GM12875 (cell line): ENCODE data around the gene EP400.
A peak's percentile ranks its signal among the peaks of the same experiment; 100 is the strongest.

Source experiments
- H3K4me3 ChIP-seq: one replicate; pipeline ENCODE4 v1.5.1; 2011; ENCODE audit warnings: low read depth, low read length, control low read depth
- CTCF ChIP-seq: IDR thresholded peaks from 2 replicates; pipeline ENCODE4 v1.5.1; 2011; ENCODE audit warnings: low read depth, mild to moderate bottlenecking, control low read depth, inconsistent platforms, low read length, moderate library complexity, borderline replicate concordance; ENCODE audit not compliant: insufficient read depth

Gene EP400

GRCh38 chr12:131930510-131930909 is 19.2 kb upstream of the EP400 start:
- H3K4me3 ChIP-seq = peak overlapping the region; percentile 91
- TF ChIP-seq CTCF = no peak

DNA sequence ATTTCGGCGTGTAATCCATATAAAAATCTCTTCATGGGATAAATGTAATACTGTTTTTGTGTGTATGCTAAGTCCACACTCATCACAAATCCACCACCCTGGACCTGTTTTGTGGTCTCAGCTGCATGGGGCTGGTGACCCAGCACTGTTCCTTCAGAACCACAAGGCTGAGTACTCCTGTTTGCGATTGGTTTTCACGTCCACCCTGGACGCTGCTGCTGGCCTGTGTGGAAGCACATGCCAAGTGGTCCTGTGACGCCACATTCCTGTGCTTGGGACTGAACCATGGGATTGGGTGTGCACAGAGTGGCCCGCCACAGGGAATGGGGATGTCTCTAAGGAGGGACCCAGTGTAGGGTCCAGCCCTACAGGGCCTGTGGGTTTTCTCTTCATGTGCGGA is 16.4 kb upstream of the EP400 start:
- no peak for TF ChIP-seq CTCF
- H3K4me3 ChIP-seq = no peak overlapping the region

- no peak for TF ChIP-seq CTCF
Observed at GRCh38 chr12:131934535-131934934, 15.2 kb upstream of the EP400 start.

DNA sequence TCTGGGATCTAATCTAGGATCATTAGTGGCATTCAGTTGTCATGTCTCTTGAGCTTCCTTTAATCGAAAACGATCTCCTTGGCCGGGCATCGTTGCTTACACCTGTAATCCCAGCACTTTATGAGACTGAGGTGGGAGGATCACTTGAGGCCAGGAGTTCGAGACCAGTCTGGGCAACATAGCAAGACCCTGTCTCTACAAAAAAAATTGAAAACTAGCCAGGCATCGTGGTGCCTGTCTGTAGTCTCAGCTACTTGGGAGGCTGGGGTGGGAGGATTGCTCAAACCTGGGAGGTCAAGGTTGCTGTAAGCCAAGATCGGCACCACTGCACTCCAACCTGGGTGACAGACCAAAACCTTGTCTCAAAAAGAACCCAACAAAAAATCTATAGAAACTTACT is 11.7 kb upstream of the EP400 start:
- H3K4me3 ChIP-seq = no peak overlapping the region
- TF ChIP-seq CTCF = no peak

More at GRCh38 chr12:131934535-131934934, 15.2 kb upstream of the EP400 start:
- no peak overlapping the region for H3K4me3 ChIP-seq

DNA sequence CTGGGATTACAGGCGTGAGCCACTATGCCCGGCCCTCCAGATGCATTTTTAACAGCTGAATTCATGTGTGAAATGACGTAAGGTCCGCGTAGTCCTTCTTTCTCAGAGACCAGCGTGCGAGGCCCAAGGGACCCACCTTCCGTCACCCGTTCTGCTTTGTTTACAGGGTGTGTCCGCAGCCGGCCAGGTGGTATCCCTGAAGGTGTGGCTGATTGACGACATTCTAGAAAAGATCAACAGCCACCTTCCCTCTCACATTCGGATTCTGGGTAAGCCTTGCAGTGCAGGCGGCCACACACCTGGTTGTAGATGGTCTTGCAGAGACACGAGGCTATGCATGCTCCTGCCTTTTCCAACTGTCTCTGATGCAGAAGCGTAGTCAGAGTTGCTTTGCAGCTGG is 10.7 kb upstream of the EP400 start:
- no peak overlapping the region for H3K4me3 ChIP-seq
- no peak for TF ChIP-seq CTCF

DNA sequence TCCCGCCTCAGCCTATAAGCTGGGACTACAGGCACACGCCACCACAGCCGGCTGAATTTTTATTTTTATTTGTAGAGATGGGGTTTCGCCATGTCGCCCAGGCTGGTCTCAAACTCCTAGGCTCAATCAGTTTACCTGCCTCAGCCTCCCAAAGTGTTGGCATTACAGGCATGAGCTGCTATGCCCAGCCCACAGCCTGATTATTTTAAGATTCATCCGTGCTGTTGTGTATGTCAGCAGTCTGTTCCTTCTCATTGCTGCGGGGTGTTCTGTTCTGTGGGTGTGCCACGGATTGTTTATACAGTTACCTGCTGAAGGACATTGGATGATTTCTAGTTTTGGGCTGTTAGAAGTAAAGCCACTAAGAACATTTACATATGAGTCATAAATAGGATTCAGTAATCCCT is 9.6 kb upstream of the EP400 start:
- no peak overlapping the region for H3K4me3 ChIP-seq
- no peak for TF ChIP-seq CTCF

- TF ChIP-seq CTCF = no peak
- H3K4me3 ChIP-seq = no peak overlapping the region
Observed at GRCh38 chr12:131941116-131941986, 8.4 kb upstream of the EP400 start.
